RWPE1 (cell line): ENCODE results near the gene KIF18A.
"Not testable (repeated sequence)": the region's sequence is repeated elsewhere in the genome, so short reads cannot be mapped to it uniquely, and the experiment has no call there.

ENCODE experiments used
- CTCF ChIA-PET: fragments of 350-600 bp; sonication (Branson Sonifier 250); formaldehyde crosslinking; extraction: SDS; loops from one replicate; lab custom pipeline; 2021; lab: Yijun Ruan, JAX
- POLR2A ChIA-PET: fragments of 400-600 bp; formaldehyde crosslinking; extraction: SDS; loops from one replicate; lab custom pipeline; 2020; ENCODE audit warnings: antibody characterized with exemption; ENCODE audit not compliant: low non-redundant PET; lab: Yijun Ruan, JAX
- DNase-seq: peaks from one replicate; pipeline ENCODE4 v3.0.0; 2012; ENCODE audit warnings: low spot score
- H3K27ac ChIP-seq: fragments of 450-650 bp; 2 replicates; pipeline ENCODE4 v1.5.1; 2017
- TF ChIP-seq, protein P1 (sequence below): fragments of 450-650 bp; conservative IDR thresholded peaks from 2 replicates; pipeline ENCODE4 v1.5.1; 2017; ENCODE audit warnings: low read depth, mild to moderate bottlenecking

Gene KIF18A

DNA sequence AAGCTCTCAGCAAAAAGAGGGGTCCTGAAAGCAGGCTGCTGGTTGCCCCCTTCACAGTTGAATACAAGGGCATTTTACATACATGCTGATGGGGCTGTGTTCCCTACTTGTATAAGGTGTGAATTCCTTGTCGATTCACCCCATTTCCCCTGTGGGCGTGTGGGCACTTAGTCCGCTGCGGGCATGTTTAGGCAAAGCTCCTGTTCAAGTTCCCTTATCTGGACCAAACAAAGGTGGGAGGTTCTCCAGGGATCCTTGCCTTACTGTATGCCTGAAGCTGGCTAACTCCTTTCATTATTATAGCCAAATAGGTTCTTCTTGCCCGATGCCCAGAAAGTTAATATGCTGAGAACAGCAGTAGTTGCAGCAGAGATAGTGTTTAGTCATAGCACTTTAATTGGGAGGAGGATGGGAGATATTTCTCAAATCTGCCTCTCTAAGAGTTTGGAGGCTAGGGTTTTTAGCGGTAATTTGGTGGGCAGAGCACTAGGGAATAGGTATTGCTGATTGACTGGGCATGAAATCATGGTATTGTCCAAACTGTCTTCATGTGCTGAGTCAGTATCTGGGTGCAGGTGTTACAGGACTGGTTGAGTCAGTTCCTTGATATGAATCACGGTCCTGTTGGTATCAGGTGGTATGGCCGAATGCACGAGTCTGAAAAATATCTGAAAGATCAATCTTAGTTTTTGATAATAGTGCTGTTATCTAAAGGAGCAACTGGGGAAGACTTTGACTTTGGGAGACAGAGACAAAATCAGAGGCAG lies 32.9 kb upstream of the KIF18A start:
- ChIA-PET POLR2A (interaction anchor here (0.5 kb wide), 1 partner anchor 34 kb away, joined by 4 read pairs; no protein-coding TSS in a partner anchor), CTCF (interaction anchor here (0.7 kb wide), 3 partner anchors 13 to 75 kb away, joined by 3 read pairs; no protein-coding TSS in a partner anchor)
- no peak overlapping the region for H3K27ac ChIP-seq
- TF ChIP-seq, protein P1, sequence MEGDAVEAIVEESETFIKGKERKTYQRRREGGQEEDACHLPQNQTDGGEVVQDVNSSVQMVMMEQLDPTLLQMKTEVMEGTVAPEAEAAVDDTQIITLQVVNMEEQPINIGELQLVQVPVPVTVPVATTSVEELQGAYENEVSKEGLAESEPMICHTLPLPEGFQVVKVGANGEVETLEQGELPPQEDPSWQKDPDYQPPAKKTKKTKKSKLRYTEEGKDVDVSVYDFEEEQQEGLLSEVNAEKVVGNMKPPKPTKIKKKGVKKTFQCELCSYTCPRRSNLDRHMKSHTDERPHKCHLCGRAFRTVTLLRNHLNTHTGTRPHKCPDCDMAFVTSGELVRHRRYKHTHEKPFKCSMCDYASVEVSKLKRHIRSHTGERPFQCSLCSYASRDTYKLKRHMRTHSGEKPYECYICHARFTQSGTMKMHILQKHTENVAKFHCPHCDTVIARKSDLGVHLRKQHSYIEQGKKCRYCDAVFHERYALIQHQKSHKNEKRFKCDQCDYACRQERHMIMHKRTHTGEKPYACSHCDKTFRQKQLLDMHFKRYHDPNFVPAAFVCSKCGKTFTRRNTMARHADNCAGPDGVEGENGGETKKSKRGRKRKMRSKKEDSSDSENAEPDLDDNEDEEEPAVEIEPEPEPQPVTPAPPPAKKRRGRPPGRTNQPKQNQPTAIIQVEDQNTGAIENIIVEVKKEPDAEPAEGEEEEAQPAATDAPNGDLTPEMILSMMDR: no peak
- DNase-seq: peak; percentile 76

DNA sequence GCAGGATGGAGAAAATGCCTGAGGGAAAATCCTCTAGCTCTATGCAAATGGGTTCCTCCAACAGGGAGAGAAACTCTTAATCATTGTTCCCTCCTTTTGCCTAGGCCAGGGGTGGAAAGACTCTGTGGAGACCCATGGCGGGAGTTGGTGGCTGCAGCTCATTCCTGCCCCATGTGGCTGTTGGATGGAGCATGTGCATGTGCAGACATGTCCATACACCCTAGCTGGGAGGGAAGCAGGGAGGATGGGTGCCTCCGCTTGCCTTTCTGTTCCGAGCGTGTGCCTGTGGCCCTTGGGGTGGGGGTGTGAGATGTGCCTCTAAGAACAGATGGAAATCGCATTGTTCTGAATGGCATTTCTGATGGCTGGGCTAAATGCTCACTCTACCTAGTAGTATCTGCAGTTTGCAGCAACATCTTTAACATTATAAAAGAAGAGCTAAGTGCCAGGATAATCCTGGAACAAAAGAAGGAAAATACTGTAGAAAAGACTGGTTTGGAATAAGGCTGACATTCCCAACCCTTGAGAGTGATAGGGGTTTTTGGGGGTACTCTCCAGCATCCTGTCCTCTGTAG lies 32.0 kb upstream of the KIF18A start:
- no peak for DNase-seq
- TF ChIP-seq, protein P1: no peak
- no peak overlapping the region for H3K27ac ChIP-seq
- POLR2A ChIA-PET: no interaction called here
- CTCF ChIA-PET: interaction anchor here (0.7 kb wide), 2 partner anchors 14 to 26 kb away, joined by 3 read pairs; no protein-coding TSS in a partner anchor

DNA sequence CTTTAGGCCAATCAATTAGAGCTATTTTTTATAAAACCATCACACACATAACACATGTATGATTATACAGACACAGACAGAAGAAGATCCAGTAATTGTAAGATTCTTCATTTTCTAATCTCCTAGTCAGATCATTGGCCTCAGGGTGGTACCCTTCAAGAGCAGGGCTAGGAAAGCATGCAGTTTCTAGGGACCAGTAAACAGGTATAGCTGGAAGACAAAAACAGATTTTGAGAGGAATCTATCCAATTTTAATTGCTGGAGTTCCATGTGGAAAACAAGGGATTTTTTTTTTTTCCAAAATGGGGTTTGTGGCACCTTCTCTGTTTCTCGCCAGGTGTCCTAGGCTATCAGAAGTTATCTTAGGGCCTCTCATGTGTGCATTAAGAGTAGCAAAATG lies 29.9 kb upstream of the KIF18A start:
- H3K27ac ChIP-seq: no peak overlapping the region
- ChIA-PET CTCF (interaction anchor here (0.6 kb wide), 2 partner anchors 48 to 480 kb away, joined by 4 to 6 read pairs; no protein-coding TSS in a partner anchor), POLR2A (no interaction called here)
- no peak for DNase-seq
- TF ChIP-seq, protein P1: no peak

DNA sequence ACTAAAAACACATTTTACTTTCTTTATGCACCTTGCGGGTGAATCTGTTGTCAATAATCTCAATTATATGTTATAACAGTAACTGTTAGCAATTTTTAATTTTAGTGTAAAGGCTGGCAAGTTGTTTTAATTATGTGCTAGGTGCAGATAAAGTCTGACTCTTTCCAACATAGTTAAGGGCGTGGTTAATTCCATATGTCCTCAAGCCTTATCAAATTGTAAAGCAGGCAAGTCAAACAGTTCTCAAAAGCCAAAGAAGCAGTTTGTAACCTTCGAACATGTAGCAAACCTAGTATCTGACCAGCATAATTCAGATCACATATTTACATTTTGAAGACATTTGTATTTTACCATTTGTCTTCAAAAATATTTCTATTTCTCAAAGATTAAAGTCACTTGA lies 29.4 kb upstream of the KIF18A start:
- TF ChIP-seq, protein P1: no peak
- ChIA-PET CTCF (interaction anchor here (0.6 kb wide), 1 partner anchor 48 kb away, joined by 6 read pairs; no protein-coding TSS in a partner anchor), POLR2A (no interaction called here)
- H3K27ac ChIP-seq: no peak overlapping the region
- no peak for DNase-seq

DNA sequence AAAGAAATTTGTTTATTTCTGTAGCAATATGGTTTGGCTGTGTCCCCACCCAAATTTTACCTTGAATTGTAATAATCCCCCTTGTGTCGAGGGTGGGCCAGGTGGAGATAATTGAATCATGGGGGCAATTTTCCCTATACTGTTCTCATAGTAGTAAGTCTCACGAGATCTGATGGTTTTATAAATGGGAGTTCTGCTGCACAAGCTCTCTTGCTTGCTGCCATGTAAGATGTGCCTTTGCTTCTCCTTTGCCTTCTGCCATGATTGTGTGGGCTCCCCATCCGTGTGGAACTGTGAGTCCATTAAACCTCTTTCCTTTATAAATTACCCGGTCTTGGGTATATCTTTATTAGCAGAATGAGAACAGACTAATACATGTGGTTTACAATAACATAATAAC lies 28.2 kb upstream of the KIF18A start:
- DNase-seq, POLR2A ChIA-PET, H3K27ac ChIP-seq, CTCF ChIA-PET: not testable (repeated sequence)

DNA sequence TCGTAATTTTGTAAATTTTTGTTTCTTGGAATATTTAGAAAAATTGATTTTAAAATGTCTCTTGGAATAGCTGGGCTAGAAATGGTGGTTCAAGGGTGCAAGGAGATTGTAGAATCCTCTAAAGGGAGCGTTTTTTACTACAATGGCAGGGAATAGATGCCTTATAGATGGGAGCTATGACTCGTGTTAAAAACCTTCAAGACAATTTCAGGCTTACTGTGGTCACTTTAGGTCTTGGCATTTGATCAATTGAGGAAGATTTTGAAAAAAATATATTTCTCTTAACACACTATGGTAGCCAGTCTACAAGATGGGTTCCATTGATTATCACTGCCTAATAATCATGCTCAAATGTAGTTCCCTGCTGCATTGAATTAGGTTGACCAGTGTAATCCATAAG lies 25.2 kb upstream of the KIF18A start:
- DNase-seq: no peak
- H3K27ac ChIP-seq: no peak overlapping the region
- TF ChIP-seq, protein P1: no peak
- ChIA-PET CTCF (interaction anchor here (0.5 kb wide), 1 partner anchor 409 kb away, joined by 3 read pairs; no protein-coding TSS in a partner anchor), POLR2A (no interaction called here)
